MM.1S (cell line): Measurements from ENCODE around the gene ZBTB38.

Experiments used
- DNase-seq: peaks from one replicate; pipeline ENCODE4 v3.0.0-alpha.2; 2015
- H2AFZ ChIP-seq: fragments of 300-600 bp; sonication (generic); 2 replicates; pipeline ENCODE4 v1.6.0; 2016; ENCODE audit warnings: antibody characterized with exemption, low read length
- H3F3A ChIP-seq: fragments of 300-600 bp; sonication (generic); 2 replicates; pipeline ENCODE4 v1.6.1; 2016; ENCODE audit warnings: mild to moderate bottlenecking, antibody characterized with exemption, low read length, moderate library complexity, mixed read lengths; ENCODE audit not compliant: insufficient read depth
- H3K27ac ChIP-seq: fragments of 300-600 bp; sonication (generic); 2 replicates; pipeline ENCODE4 v1.5.1; 2016; ENCODE audit warnings: mild to moderate bottlenecking, low read length
- H3K27me3 ChIP-seq: fragments of 300-600 bp; sonication (generic); replicated peaks from 2 replicates; pipeline ENCODE4 v1.6.0; 2016; ENCODE audit warnings: low read length; ENCODE audit not compliant: insufficient read depth
- H3K36me3 ChIP-seq: fragments of 300-600 bp; sonication (generic); replicated peaks from 2 replicates; pipeline ENCODE4 v1.6.1; 2016; ENCODE audit warnings: mild to moderate bottlenecking, low read length, mixed read lengths; ENCODE audit not compliant: insufficient read depth
- H3K4me1 ChIP-seq: fragments of 300-600 bp; sonication (generic); 2 replicates; pipeline ENCODE4 v1.6.1; 2016; ENCODE audit warnings: low read length, mixed read lengths
- H3K4me2 ChIP-seq: fragments of 300-600 bp; sonication (generic); 2 replicates; pipeline ENCODE4 v1.6.0; 2016; ENCODE audit warnings: low read depth, low read length
- H3K4me3 ChIP-seq: fragments of 300-600 bp; sonication (generic); 2 replicates; pipeline ENCODE4 v1.5.1; 2016; ENCODE audit warnings: low read length, mixed read lengths
- H3K79me2 ChIP-seq: fragments of 300-600 bp; sonication (generic); 2 replicates; pipeline ENCODE4 v1.6.1; 2016; ENCODE audit warnings: mixed run types, low read length, mixed read lengths
- H3K9ac ChIP-seq: fragments of 300-600 bp; sonication (generic); 2 replicates; pipeline ENCODE4 v1.6.1; 2016; ENCODE audit warnings: low read length, mixed read lengths
- H3K9me2 ChIP-seq: fragments of 300-600 bp; sonication (generic); replicated peaks from 2 replicates; pipeline ENCODE4 v1.6.1; 2016; ENCODE audit warnings: mild to moderate bottlenecking, low read length, mixed read lengths; ENCODE audit not compliant: insufficient read depth
- H3K9me3 ChIP-seq: fragments of 300-600 bp; sonication (generic); replicated peaks from 2 replicates; pipeline ENCODE4 v1.6.1; 2016; ENCODE audit warnings: mild to moderate bottlenecking, low read length, mixed read lengths; ENCODE audit not compliant: insufficient read depth
- H4K20me1 ChIP-seq: fragments of 300-600 bp; sonication (generic); 2 replicates; pipeline ENCODE4 v1.6.1; 2016; ENCODE audit warnings: mild to moderate bottlenecking, low read length, moderate library complexity, mixed read lengths; ENCODE audit not compliant: insufficient read depth
- EZH2 ChIP-seq: fragments of 300-600 bp; sonication (generic); optimal IDR thresholded peaks from 2 replicates; pipeline ENCODE3; 2017; ENCODE audit warnings: low read depth, mild to moderate bottlenecking, antibody characterized with exemption, low read length, mixed read lengths
- EZH2phosphoT487 ChIP-seq: fragments of 300-600 bp; sonication (generic); IDR thresholded peaks from 2 replicates; pipeline ENCODE4 v1.6.1; 2018; ENCODE audit warnings: antibody characterized with exemption, low read length
- TF ChIP-seq, protein P1 (sequence below): fragments of 300-600 bp; sonication (generic); IDR thresholded peaks from 2 replicates; pipeline ENCODE4 v1.5.1; 2016; ENCODE audit warnings: antibody characterized with exemption, low read length, mixed read lengths

The ZBTB38 gene

DNA sequence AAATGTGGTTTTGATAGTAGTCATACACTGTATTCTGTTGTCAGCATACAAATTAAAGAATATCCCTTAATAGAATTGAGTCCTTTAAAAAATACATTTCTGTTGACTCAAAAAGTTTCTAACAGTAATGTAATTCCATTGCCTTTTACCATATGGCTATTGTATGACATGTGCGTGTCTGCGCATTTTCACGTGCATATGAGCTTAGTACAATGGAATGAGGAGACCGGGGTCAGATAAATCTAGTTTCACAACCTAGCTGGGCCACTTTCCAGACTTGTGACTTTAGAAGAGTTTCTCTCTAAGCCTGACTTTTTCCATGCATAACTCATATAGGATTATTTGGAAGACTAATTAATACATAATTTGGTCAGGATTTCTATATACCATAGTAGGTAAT lies 38.7 kb downstream of the ZBTB38 start:
- H3K4me1 ChIP-seq, result peaks cover 74% of the 10 kb centered on the region
- H3K27ac ChIP-seq, result peak overlapping the region; percentile 98
- H3K4me2 ChIP-seq, result peak overlapping the region; percentile 94

DNA sequence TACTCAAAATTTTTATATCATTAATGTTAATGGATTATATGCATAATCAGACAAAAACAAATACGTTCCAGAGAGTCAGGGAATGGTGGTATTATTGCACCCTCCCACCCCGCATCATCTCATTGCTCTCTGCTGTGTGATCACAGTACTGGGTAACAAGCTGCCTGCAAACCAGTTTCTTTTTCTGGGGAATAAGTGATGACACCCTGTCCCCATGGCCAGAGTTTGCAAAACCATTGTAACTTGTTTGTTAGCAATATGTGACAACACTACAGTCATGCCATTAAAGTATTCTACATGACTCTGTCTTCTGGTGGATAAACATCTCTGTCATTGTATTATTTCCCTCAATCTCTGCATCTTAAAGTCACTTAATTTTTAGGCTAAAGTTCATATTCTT lies 39.5 kb downstream of the ZBTB38 start:
- Histone ChIP-seq H3K27ac (peak overlapping the region; percentile 98), H3K4me1 (peaks cover 81% of the 10 kb centered on the region), H3F3A (peaks cover 99% of the 10 kb centered on the region), H3K9me3 (no peaks in the 10 kb centered on the region), H3K27me3 (no peaks in the 10 kb centered on the region), H3K4me2 (peak overlapping the region; percentile 94), H3K36me3 (peaks cover 16% of the 10 kb centered on the region; the same call in 1 of the 2 replicates), H3K9me2 (no peaks in the 10 kb centered on the region), H2AFZ (no peak overlapping the region), H3K4me3 (peak overlapping the region; percentile 81; the same call in 1 of the 2 replicates), H4K20me1 (no peaks in the 10 kb centered on the region), H3K79me2 (peaks cover 100% of the 10 kb centered on the region), H3K9ac (peak overlapping the region; percentile 100)
- TF ChIP-seq EZH2 (no peak), EZH2phosphoT487 (no peak)
- TF ChIP-seq, protein P1, sequence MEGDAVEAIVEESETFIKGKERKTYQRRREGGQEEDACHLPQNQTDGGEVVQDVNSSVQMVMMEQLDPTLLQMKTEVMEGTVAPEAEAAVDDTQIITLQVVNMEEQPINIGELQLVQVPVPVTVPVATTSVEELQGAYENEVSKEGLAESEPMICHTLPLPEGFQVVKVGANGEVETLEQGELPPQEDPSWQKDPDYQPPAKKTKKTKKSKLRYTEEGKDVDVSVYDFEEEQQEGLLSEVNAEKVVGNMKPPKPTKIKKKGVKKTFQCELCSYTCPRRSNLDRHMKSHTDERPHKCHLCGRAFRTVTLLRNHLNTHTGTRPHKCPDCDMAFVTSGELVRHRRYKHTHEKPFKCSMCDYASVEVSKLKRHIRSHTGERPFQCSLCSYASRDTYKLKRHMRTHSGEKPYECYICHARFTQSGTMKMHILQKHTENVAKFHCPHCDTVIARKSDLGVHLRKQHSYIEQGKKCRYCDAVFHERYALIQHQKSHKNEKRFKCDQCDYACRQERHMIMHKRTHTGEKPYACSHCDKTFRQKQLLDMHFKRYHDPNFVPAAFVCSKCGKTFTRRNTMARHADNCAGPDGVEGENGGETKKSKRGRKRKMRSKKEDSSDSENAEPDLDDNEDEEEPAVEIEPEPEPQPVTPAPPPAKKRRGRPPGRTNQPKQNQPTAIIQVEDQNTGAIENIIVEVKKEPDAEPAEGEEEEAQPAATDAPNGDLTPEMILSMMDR, result no peak
- DNase-seq, result peak; percentile 42

More for the DNA sequence above, 38.7 kb downstream of the ZBTB38 start:
- TF ChIP-seq EZH2, result no peak
- Histone ChIP-seq H3K9ac (peak overlapping the region; percentile 100), H4K20me1 (no peaks in the 10 kb centered on the region), H2AFZ (no peak overlapping the region), H3K9me3 (no peaks in the 10 kb centered on the region), H3K36me3 (peaks cover 15% of the 10 kb centered on the region; the same call in 1 of the 2 replicates), H3K79me2 (peaks cover 97% of the 10 kb centered on the region), H3K27me3 (no peaks in the 10 kb centered on the region), H3K9me2 (no peaks in the 10 kb centered on the region), H3F3A (peaks cover 93% of the 10 kb centered on the region), H3K4me3 (peak overlapping the region; percentile 81)
- peak; percentile 87 for DNase-seq

DNA sequence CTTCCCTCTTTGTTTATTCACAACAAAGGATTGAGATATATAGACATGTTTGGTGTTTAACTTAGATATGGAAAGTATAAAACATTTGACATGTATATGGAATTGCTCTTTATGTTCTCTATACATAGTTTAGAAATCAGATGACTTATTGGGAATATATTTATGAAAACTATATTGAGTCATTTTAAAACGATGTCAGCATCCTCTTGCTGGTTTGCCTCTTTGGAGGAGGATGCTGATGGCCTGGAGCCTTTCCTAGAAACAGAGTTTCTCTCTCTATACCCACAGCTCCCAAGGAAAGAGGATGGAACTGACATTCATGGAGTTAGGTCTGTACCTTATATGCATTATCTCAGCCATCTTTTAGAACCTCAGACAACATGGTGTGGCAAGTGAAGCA lies 40.3 kb downstream of the ZBTB38 start:
- Histone ChIP-seq H3K79me2 (peaks cover 100% of the 10 kb centered on the region), H3K27ac (peak overlapping the region; percentile 98), H3K9me2 (no peaks in the 10 kb centered on the region), H3K4me3 (no peak overlapping the region), H3K27me3 (no peaks in the 10 kb centered on the region), H3K36me3 (peaks cover 24% of the 10 kb centered on the region; the same call in 1 of the 2 replicates), H3K9ac (peak overlapping the region; percentile 100), H3K4me1 (peaks cover 89% of the 10 kb centered on the region), H3K9me3 (no peaks in the 10 kb centered on the region), H2AFZ (no peak overlapping the region), H3K4me2 (peak overlapping the region; percentile 94), H3F3A (peaks cover 99% of the 10 kb centered on the region), H4K20me1 (no peaks in the 10 kb centered on the region)
- peak; percentile 28 for DNase-seq
- no peak for TF ChIP-seq EZH2
- TF ChIP-seq, protein P1, result no peak
- TF ChIP-seq EZH2phosphoT487, result no peak

DNA sequence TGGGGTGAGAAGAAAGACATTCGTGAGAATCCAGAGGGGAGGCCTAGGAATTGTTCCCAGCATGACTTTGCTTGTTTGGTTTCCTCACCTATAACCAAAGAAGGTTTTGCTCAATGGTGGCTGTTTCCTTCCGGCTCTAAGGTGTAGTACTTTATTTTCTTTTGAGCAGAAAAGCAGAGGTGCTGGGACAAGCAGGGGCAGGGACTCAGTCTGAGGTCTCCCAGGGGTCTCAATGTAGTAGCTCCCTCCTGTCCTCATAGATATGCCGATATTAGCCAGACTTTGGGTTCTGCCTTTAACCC lies 41.6 kb downstream of the ZBTB38 start:
- peaks cover 28% of the 10 kb centered on the region for H3K36me3 ChIP-seq
- no peaks in the 10 kb centered on the region for H3K9me3 ChIP-seq
- H3K4me1 ChIP-seq, result peaks cover 97% of the 10 kb centered on the region
- H3K27ac ChIP-seq, result peak overlapping the region; percentile 98
- peak overlapping the region; percentile 61 for H3K4me2 ChIP-seq
- peak overlapping the region; percentile 18; the same call in 1 of the 2 replicates for H3K4me3 ChIP-seq
- peaks cover 100% of the 10 kb centered on the region for H3K79me2 ChIP-seq
- TF ChIP-seq EZH2phosphoT487 (no peak), EZH2 (no peak)
- TF ChIP-seq, protein P1, result no peak
- no peaks in the 10 kb centered on the region for H4K20me1 ChIP-seq
- no peaks in the 10 kb centered on the region for H3K9me2 ChIP-seq
- H2AFZ ChIP-seq, result no peak overlapping the region
- H3K27me3 ChIP-seq, result no peaks in the 10 kb centered on the region
- peak overlapping the region; percentile 100 for H3K9ac ChIP-seq
- peak; percentile 42 for DNase-seq
- H3F3A ChIP-seq, result peaks cover 99% of the 10 kb centered on the region
